Upper lobe of left lung (tissue), 4 donors: ENCODE results near the gene ATOH8.

ENCODE experiments used
- CTCF ChIP-seq, 6 experiments: fragments of 450-650 bp in 4 of 6; fragments of 200-600 bp in 2 of 6; sonication (generic) in 2 of 6; IDR thresholded peaks; one replicate each; pipeline ENCODE4 v1.5.1; 2016 to 2019; ENCODE audit warnings: antibody characterized with exemption in 6 of 6
- EP300 ChIP-seq, 4 donors: sonication (generic); formaldehyde crosslinking; IDR thresholded peaks; one replicate each; pipeline ENCODE4 v1.5.1; 2017; ENCODE audit warnings: antibody characterized with exemption in 4 of 4, control low read depth in 2 of 4

DNA sequence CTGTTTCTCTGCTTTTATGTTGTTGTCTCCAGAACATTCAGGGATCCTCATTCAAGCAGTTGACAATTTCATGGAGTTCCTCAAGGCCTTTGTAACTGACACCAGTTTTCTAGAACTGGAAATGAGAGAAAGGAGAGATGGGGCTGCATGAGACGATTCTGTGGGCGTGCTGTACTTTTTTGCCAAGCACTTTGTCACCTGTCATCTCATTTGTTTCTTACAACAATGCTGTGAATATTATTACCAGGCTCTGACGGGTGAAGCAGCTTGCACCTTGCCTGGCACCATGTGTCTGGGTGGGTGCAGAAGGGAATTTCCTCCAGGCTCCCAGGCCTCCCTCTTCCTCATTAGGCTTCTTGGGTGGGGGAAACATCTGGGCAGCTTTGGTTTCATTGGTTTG lies 22.2 kb upstream of the ATOH8 start:
- no peak for TF ChIP-seq CTCF (IDR thresholded peaks at IDR 0.05)
- TF ChIP-seq EP300 (IDR thresholded peaks at IDR 0.05): no peak
